HEK293 (cell line): ENCODE data around the gene HOMER1.

Experiments
- GLI4 ChIP-seq: fragments of 450-650 bp; formaldehyde crosslinking; IDR thresholded peaks from 2 replicates; pipeline ENCODE4 v1.5.1; 2016; ENCODE audit warnings: missing biosample characterization, missing genetic modification characterization
- HIC1 ChIP-seq: fragments of 450-650 bp; formaldehyde crosslinking; IDR thresholded peaks from 2 replicates; pipeline ENCODE4 v1.5.1; 2016; ENCODE audit warnings: missing biosample characterization, missing genetic modification characterization
- INSM2 ChIP-seq: fragments of 450-650 bp; formaldehyde crosslinking; IDR thresholded peaks from 2 replicates; pipeline ENCODE4 v1.5.1; 2016; ENCODE audit warnings: missing biosample characterization, missing genetic modification characterization
- MZF1 ChIP-seq: fragments of 450-650 bp; formaldehyde crosslinking; IDR thresholded peaks from 2 replicates; pipeline ENCODE4 v1.5.1; 2017; ENCODE audit warnings: missing biosample characterization, missing genetic modification characterization, borderline replicate concordance
- PRDM10 ChIP-seq: fragments of 450-650 bp; formaldehyde crosslinking; IDR thresholded peaks from 2 replicates; pipeline ENCODE4 v1.5.1; 2016; ENCODE audit warnings: missing biosample characterization, missing genetic modification characterization
- SCRT1 ChIP-seq: fragments of 450-650 bp; formaldehyde crosslinking; IDR thresholded peaks from 2 replicates; pipeline ENCODE4 v1.5.1; 2016; ENCODE audit warnings: missing biosample characterization, missing genetic modification characterization, borderline replicate concordance
- SCRT2 ChIP-seq: fragments of 450-650 bp; formaldehyde crosslinking; IDR thresholded peaks from 2 replicates; pipeline ENCODE4 v1.5.1; 2016; ENCODE audit warnings: missing biosample characterization, missing genetic modification characterization
- ZFP69B ChIP-seq: fragments of 450-650 bp; formaldehyde crosslinking; IDR thresholded peaks from 2 replicates; pipeline ENCODE4 v1.5.1; 2016; ENCODE audit warnings: missing biosample characterization, missing genetic modification characterization
- ZNF132 ChIP-seq: fragments of 450-650 bp; formaldehyde crosslinking; IDR thresholded peaks from 2 replicates; pipeline ENCODE4 v1.5.1; 2017; ENCODE audit warnings: missing biosample characterization, missing genetic modification characterization, borderline replicate concordance
- ZNF19 ChIP-seq: fragments of 450-650 bp; formaldehyde crosslinking; IDR thresholded peaks from 2 replicates; pipeline ENCODE4; 2016; ENCODE audit warnings: missing biosample characterization, missing genetic modification characterization, low read depth
- ZNF214 ChIP-seq: fragments of 450-650 bp; formaldehyde crosslinking; IDR thresholded peaks from 2 replicates; pipeline ENCODE4 v1.5.1; 2017; ENCODE audit warnings: missing biosample characterization, mild to moderate bottlenecking, missing genetic modification characterization, borderline replicate concordance
- ZNF335 ChIP-seq: fragments of 450-650 bp; formaldehyde crosslinking; conservative IDR thresholded peaks from 2 replicates; pipeline ENCODE4 v1.5.1; 2016; ENCODE audit warnings: missing biosample characterization, missing genetic modification characterization
- ZNF350 ChIP-seq: fragments of 450-650 bp; formaldehyde crosslinking; IDR thresholded peaks from 2 replicates; pipeline ENCODE4 v1.5.0; 2017; ENCODE audit warnings: missing biosample characterization, mild to moderate bottlenecking, missing genetic modification characterization
- ZNF362 ChIP-seq: fragments of 450-650 bp; formaldehyde crosslinking; IDR thresholded peaks from 2 replicates; pipeline ENCODE4 v1.5.1; 2016; ENCODE audit warnings: missing biosample characterization, missing genetic modification characterization
- ZNF600 ChIP-seq: fragments of 450-650 bp; formaldehyde crosslinking; IDR thresholded peaks from 2 replicates; pipeline ENCODE4 v1.5.1; 2016; ENCODE audit warnings: missing biosample characterization, missing genetic modification characterization
- ZNF629 ChIP-seq: fragments of 450-650 bp; formaldehyde crosslinking; IDR thresholded peaks from 2 replicates; pipeline ENCODE4 v1.5.1; 2017; ENCODE audit warnings: missing biosample characterization, missing genetic modification characterization
- ZNF707 ChIP-seq: fragments of 450-650 bp; formaldehyde crosslinking; IDR thresholded peaks from 2 replicates; pipeline ENCODE4 v1.5.1; 2016; ENCODE audit warnings: missing biosample characterization, missing genetic modification characterization
- TF ChIP-seq, protein P1 (sequence below): fragments of 450-650 bp; formaldehyde crosslinking; IDR thresholded peaks from 2 replicates; pipeline ENCODE4 v1.5.1; 2016; ENCODE audit warnings: missing biosample characterization, missing genetic modification characterization, borderline replicate concordance
- TF ChIP-seq, protein P2 (sequence below): fragments of 450-650 bp; formaldehyde crosslinking; IDR thresholded peaks from 2 replicates; pipeline ENCODE4 v1.5.1; 2017; ENCODE audit warnings: missing biosample characterization, missing genetic modification characterization

The HOMER1 gene

GRCh38 chr5:79507251-79508205, 6.4 kb downstream of the HOMER1 start (continued):
- TF ChIP-seq, protein P1, sequence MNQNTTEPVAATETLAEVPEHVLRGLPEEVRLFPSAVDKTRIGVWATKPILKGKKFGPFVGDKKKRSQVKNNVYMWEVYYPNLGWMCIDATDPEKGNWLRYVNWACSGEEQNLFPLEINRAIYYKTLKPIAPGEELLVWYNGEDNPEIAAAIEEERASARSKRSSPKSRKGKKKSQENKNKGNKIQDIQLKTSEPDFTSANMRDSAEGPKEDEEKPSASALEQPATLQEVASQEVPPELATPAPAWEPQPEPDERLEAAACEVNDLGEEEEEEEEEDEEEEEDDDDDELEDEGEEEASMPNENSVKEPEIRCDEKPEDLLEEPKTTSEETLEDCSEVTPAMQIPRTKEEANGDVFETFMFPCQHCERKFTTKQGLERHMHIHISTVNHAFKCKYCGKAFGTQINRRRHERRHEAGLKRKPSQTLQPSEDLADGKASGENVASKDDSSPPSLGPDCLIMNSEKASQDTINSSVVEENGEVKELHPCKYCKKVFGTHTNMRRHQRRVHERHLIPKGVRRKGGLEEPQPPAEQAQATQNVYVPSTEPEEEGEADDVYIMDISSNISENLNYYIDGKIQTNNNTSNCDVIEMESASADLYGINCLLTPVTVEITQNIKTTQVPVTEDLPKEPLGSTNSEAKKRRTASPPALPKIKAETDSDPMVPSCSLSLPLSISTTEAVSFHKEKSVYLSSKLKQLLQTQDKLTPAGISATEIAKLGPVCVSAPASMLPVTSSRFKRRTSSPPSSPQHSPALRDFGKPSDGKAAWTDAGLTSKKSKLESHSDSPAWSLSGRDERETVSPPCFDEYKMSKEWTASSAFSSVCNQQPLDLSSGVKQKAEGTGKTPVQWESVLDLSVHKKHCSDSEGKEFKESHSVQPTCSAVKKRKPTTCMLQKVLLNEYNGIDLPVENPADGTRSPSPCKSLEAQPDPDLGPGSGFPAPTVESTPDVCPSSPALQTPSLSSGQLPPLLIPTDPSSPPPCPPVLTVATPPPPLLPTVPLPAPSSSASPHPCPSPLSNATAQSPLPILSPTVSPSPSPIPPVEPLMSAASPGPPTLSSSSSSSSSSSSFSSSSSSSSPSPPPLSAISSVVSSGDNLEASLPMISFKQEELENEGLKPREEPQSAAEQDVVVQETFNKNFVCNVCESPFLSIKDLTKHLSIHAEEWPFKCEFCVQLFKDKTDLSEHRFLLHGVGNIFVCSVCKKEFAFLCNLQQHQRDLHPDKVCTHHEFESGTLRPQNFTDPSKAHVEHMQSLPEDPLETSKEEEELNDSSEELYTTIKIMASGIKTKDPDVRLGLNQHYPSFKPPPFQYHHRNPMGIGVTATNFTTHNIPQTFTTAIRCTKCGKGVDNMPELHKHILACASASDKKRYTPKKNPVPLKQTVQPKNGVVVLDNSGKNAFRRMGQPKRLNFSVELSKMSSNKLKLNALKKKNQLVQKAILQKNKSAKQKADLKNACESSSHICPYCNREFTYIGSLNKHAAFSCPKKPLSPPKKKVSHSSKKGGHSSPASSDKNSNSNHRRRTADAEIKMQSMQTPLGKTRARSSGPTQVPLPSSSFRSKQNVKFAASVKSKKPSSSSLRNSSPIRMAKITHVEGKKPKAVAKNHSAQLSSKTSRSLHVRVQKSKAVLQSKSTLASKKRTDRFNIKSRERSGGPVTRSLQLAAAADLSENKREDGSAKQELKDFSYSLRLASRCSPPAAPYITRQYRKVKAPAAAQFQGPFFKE (tag by site-specific recombination) = no peak
- TF ChIP-seq ZNF335 (tag by site-specific recombination) (0 out of 2 replicates have a peak, but pooled peaks have one; percentile 14), ZNF19 (tag by site-specific recombination) (no peak), ZNF132 (tag by site-specific recombination) (no peak), ZNF214 (tag by site-specific recombination) (no peak), ZNF707 (no peak), ZFP69B (tag by site-specific recombination) (no peak), SCRT2 (no peak), GLI4 (no peak), INSM2 (tag by site-specific recombination) (no peak), HIC1 (no peak), ZNF629 (tag by site-specific recombination) (no peak; the same call in 1 of the 2 replicates), SCRT1 (tag by site-specific recombination) (no peak), PRDM10 (tag by site-specific recombination) (peak; percentile 78), ZNF600 (tag by site-specific recombination) (peak; percentile 76), ZNF350 (tag by site-specific recombination) (no peak), ZNF362 (tag by site-specific recombination) (0 out of 2 replicates have a peak, but pooled peaks have one; percentile 43), MZF1 (no peak)
- TF ChIP-seq, protein P2, sequence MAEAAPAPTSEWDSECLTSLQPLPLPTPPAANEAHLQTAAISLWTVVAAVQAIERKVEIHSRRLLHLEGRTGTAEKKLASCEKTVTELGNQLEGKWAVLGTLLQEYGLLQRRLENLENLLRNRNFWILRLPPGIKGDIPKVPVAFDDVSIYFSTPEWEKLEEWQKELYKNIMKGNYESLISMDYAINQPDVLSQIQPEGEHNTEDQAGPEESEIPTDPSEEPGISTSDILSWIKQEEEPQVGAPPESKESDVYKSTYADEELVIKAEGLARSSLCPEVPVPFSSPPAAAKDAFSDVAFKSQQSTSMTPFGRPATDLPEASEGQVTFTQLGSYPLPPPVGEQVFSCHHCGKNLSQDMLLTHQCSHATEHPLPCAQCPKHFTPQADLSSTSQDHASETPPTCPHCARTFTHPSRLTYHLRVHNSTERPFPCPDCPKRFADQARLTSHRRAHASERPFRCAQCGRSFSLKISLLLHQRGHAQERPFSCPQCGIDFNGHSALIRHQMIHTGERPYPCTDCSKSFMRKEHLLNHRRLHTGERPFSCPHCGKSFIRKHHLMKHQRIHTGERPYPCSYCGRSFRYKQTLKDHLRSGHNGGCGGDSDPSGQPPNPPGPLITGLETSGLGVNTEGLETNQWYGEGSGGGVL (tag by site-specific recombination) = no peak
